ENCODE data around the gene PDE6G.

The PDE6G gene

DNA sequence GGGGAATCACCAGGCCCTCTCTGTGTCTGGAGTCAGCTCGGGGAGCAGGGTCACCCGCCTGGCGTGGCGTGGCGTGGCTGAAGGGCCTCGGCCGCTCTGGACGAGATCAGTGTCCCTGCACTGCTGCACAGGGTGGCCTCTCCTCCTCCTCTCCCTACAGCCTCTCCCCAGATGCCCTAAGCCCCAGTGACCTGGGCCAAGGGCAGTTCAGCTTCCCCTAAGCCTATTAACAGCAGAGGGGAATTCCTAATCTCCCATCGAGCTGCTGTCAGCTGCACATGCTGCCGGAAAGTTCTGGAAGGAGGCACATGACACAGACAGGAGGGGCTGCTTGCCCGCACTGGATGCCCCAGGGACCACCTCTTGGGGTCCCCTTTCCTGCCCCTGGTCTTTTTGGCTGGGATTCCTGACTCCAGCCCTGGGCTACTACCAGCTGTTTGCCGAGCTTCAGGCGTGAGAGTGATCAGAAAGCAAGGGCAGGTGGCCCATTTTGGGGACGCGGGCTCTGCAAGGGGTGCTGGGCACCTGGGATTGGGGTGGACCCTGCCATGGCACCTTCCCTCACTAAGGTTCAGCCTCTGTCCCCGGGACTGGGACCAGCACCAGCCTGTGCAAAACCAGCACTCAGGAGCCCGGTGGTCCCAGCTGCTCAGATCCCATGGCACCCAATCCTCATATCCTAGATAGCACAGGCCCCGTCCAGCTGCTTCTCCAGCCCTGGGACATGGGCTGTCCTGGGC, 794 bp downstream of the PDE6G start:
- Mint-ChIP-seq H3K27ac (no peak overlapping the region), H3K4me1 (peaks cover 12% of the 10 kb centered on the region), H3K4me3 (no peak overlapping the region), H3K9me3 (no peaks in the 10 kb centered on the region), H3K36me3 (peaks cover 6% of the 10 kb centered on the region)
- no peak for ATAC-seq
- no peak for DNase-seq (ENCODE audit: low spot score in 2 of 2)

DNA sequence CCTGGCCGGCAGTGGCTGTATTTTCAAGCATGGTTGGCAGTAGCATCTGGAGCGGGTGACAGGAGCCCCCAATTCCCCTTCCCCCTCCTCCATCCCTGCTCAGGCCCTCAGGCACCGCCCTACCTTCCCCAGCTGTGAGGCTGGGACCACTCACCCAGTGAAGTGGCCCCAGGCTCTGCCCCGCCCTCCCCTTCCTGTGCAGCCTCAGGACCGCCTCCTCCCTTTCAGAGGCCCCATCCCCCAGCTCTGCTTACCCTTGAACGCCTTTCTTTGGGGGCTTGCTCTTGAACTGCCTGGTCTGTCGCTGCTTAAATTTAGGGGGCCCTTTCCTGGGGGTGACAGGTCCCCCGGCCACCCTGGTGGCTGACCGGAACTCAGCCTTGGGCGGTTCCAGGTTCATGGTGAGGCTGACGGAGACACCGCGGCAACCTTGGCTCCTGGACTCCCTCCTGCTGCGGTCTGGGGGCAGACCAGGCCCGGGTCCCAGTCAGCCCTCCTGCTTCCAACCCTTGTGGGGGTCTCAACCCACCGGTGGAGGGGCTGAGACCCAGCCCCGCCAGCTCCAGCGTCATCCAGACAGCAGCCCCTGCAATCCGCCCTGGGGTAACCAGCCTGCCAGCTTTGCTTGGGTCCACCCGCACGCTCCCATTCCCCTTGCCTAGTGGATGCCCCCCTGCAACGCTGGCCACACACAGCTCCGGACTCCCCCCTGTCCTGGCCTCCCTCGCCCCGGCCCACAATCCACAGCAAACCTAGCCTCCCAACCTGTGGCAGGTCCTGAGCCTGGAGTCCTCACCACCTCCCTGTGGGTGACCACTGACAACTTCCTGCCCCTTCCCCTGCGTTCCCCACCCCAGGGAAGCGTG, 3.2 kb downstream of the PDE6G start:
- Mint-ChIP-seq H3K27ac (peak overlapping the region; percentile 83), H3K4me1 (peaks cover 12% of the 10 kb centered on the region), H3K4me3 (peak overlapping the region; percentile 61), H3K9me3 (no peaks in the 10 kb centered on the region), H3K36me3 (peaks cover 6% of the 10 kb centered on the region)
- ATAC-seq = peak; percentile 46
- no peak for DNase-seq (ENCODE audit: low spot score in 2 of 2)

DNA sequence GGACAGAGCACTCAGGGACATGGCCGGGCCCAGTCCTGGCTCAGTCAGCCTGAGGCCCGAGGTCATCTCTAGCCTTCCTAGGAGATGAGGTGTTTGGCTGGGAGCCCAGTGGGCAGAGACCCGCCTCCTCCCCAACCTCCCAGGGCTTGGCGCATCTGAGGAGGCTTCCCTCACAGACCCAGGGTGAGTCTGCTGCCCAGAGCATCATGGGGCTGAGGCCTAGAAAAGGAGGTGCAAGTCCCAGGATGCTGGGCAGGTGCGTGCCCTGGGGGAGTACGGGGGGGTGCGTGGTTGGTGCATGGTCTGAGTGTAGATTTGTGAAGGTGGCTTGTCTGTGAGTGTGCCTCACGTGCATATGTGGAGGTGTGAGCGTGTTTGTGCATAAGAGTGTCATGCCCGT, 4.7 kb downstream of the PDE6G start:
- H3K36me3 Mint-ChIP-seq = peaks cover 6% of the 10 kb centered on the region
- no peaks in the 10 kb centered on the region for H3K9me3 Mint-ChIP-seq
- DNase-seq (ENCODE audit: low spot score in 2 of 2) (no peak), ATAC-seq (no peak)
- H3K4me3 Mint-ChIP-seq = no peak overlapping the region
- H3K4me1 Mint-ChIP-seq = peaks cover 12% of the 10 kb centered on the region
- no peak overlapping the region for H3K27ac Mint-ChIP-seq

DNA sequence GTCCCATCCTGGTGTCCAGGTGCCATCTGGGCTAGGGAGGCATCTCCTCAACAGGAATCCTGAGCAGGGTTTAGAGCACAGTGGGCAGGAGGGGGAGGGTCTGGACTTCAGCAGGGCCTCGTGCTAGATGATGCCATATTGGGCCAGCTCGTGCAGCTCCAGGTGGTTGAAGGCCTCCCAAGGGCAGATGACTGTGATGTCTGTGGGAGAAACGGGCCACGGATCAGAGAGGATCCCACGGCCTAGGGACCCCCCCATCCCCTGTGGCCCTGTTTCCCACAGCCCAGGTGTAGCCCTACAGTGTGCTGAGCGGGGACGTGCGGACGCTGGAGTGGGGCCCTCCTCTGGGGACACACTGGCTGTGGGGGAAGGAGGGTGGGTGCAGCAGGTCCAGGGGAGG, 5.4 kb downstream of the PDE6G start:
- DNase-seq (ENCODE audit: low spot score in 2 of 2) (no peak), ATAC-seq (no peak)
- Mint-ChIP-seq H3K9me3 (no peaks in the 10 kb centered on the region), H3K4me3 (no peak overlapping the region), H3K36me3 (peaks cover 6% of the 10 kb centered on the region), H3K4me1 (peaks cover 12% of the 10 kb centered on the region), H3K27ac (no peak overlapping the region)

DNA sequence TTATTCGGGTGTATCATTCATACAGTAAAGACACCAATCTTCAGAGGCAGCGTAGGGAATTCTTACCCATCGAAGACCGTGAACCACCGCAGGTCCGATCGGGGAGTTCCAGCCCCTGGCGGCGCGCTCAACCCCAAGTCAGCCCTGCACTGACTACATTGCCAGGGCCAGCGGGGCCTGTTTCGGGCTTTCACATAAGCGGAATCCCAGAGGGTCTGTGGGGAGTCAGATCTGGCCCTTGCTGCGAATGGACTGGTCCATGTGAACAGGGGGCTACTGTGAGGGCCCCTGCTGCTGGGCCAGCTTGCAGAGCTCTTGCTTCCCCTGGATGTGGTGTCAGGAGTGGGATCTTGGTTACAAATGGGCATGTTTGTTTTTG, 7.6 kb downstream of the PDE6G start:
- peaks cover 4% of the 10 kb centered on the region for H3K36me3 Mint-ChIP-seq
- H3K4me1 Mint-ChIP-seq = peaks cover 7% of the 10 kb centered on the region
- ATAC-seq = no peak
- no peak for DNase-seq (ENCODE audit: low spot score in 2 of 2)
- no peaks in the 10 kb centered on the region for H3K9me3 Mint-ChIP-seq
- H3K27ac Mint-ChIP-seq = no peak overlapping the region
- H3K4me3 Mint-ChIP-seq = no peak overlapping the region

DNA sequence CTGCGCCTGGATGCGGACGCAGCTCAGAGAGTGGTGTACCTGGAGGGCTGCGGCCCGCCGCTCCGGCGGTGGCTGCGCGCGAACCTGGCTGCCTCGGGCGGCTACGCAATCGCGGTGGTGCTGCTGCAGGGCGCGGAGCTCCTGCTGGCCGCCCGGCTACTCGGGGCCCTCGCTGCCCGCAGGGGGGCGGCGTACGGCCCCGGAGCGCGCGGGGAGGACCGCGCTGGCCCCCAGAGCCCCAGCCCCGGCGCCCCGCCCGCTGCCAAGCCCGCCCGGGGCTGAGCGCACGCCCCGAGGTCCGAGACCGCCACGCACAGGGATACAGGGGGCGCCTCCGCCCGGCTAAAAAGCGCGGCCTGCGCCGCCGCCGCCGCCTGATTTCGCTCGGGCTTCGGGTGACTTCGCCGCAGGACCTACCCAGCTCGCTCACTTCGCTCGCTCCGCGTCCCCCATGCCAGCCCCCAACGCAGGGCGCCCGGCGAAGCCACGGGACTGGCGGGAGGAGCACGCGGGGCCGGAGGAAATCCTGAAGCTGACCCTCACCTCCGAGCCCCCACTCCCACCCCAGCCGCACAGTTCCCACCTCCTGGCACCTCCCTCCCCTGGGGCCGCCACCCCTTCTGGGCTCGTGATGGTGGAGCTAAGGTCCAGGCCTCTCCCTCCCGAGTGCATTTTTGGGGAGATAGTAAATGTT, 8.2 kb downstream of the PDE6G start:
- H3K4me3 Mint-ChIP-seq = no peak overlapping the region
- no peaks in the 10 kb centered on the region for H3K36me3 Mint-ChIP-seq
- DNase-seq (ENCODE audit: low spot score in 2 of 2) (no peak), ATAC-seq (no peak)
- H3K27ac Mint-ChIP-seq = no peak overlapping the region
- H3K9me3 Mint-ChIP-seq = no peaks in the 10 kb centered on the region
- H3K4me1 Mint-ChIP-seq = peaks cover 2% of the 10 kb centered on the region

DNA sequence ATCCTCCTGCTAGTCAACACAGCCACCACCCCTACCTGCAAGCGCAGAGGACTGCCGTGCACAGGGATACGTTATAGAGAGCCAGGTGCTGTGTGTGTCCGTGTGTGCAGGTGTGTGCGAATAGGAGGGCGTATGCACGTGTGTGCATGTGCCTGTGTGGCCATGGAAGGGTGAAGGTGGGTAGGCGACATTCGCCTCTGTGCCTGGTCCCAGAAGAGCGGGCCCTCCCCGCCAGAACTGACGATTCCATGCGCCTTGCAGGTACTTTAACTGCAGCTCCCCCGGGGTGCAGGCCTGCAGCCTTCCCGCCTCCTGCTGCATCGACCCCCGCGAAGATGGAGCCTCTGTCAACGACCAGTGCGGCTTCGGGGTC, 8.7 kb downstream of the PDE6G start:
- no peak overlapping the region for H3K27ac Mint-ChIP-seq
- DNase-seq (ENCODE audit: low spot score in 2 of 2) (no peak), ATAC-seq (no peak)
- H3K9me3 Mint-ChIP-seq = no peaks in the 10 kb centered on the region
- no peaks in the 10 kb centered on the region for H3K36me3 Mint-ChIP-seq
- no peak overlapping the region for H3K4me3 Mint-ChIP-seq
- H3K4me1 Mint-ChIP-seq = no peaks in the 10 kb centered on the region

DNA sequence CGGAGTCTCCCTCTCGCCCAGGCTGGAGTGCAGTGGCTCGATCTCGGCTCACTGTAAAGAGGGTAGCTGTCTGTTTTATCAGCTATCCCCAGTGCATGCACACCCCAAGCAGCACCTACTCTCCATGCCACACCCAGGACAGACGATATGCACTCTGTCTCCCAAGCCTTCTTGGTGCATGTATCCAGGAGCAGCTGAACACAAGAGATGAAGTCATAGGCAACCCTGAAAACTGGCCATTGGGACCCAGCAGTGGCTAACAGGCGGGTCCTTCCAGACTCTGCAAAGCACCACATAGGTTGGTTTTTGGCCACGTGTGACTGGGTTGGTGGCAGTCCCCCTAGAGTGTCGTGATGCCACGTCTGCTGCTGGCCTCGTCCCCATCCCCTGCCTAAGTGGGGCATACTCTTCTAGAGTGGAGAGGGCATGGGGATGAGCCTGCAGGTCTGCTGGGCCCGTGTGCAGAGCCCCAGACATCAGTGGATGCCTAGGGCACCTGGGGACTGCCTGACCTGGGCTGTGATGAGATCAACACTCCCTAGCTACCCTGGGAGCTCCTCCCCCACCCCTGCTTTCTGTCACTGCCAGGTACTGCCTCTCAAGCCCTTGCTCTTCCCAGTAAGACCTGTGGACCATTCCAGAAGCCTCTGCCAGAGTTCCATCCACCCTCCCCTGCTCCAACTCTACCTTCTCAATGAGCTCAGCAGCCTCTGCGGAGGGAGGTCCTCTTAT, 9.3 kb downstream of the PDE6G start:
- ATAC-seq = no peak
- no peaks in the 10 kb centered on the region for H3K36me3 Mint-ChIP-seq

DNA sequence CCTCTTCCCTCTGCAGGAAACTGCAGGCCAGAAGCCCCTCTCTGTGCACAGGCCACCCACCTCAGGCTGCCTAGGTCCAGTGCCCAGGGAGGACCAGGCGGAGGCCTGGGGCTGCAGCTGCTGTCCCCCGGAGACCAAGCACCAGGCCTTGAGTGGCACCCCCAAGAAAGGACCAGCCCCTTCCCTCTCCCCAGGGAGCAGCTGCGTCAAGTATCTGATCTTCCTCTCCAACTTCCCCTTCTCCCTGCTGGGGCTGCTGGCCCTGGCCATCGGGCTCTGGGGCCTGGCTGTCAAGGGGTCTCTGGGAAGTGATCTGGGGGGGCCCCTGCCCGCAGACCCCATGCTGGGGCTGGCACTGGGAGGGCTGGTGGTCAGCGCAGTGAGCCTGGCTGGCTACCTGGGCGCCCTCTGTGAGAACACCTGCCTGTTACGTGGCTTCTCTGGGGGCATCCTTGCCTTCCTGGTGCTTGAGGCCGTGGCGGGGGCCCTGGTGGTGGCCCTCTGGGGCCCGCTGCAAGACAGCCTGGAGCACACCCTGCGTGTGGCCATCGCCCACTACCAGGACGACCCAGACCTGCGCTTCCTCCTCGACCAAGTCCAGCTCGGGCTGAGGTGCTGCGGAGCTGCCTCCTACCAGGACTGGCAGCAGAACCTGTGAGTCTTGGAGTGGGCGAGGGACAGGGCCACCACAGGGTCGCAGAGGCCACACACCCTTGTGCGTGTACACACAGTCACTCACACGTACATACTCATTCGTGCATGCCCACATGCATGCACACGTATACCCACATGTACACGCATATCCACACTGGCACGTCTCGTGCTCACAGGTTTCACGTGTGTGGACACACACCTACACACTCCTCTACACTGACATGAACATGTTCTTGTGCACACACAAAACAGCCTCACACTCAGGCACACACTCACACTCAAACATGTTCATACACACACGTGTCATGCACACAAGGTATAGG, 11.1 kb downstream of the PDE6G start:
- Mint-ChIP-seq H3K36me3 (no peaks in the 10 kb centered on the region), H3K4me1 (no peaks in the 10 kb centered on the region), H3K4me3 (no peak overlapping the region), H3K9me3 (no peaks in the 10 kb centered on the region), H3K27ac (no peak overlapping the region)
- DNase-seq (ENCODE audit: low spot score in 2 of 2) = no peak
- no peak for ATAC-seq

More for the DNA sequence above, 9.3 kb downstream of the PDE6G start:
- DNase-seq (ENCODE audit: low spot score in 2 of 2) = no peak
- H3K27ac Mint-ChIP-seq = no peak overlapping the region
- no peak overlapping the region for H3K4me3 Mint-ChIP-seq
- H3K4me1 Mint-ChIP-seq = no peaks in the 10 kb centered on the region
- H3K9me3 Mint-ChIP-seq = no peaks in the 10 kb centered on the region

DNA sequence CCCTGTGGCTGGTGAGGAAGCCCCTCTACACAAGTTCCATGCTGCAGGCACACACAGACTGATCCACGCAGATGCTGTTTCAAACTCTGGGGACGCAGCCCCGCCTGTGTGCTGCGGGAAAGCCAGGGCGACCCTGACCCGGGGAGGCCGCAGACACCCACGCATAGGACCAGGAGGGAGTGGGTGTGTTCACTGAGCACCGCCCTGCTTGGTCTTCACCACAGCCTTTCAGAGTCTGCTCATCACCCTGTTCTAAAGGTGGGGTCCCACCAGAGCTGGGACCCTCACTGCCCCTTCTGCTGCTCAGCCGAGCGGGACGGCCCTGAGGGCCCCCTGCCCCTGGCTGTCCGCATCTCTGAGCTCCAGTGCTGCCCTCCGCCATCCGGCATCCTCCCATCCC, 11.8 kb downstream of the PDE6G start:
- no peak for DNase-seq (ENCODE audit: low spot score in 2 of 2)
- H3K4me1 Mint-ChIP-seq = no peaks in the 10 kb centered on the region
- ATAC-seq = peak; percentile 32
- H3K9me3 Mint-ChIP-seq = no peaks in the 10 kb centered on the region
- H3K4me3 Mint-ChIP-seq = no peak overlapping the region
- peak overlapping the region; percentile 58 for H3K27ac Mint-ChIP-seq
- no peaks in the 10 kb centered on the region for H3K36me3 Mint-ChIP-seq

DNA sequence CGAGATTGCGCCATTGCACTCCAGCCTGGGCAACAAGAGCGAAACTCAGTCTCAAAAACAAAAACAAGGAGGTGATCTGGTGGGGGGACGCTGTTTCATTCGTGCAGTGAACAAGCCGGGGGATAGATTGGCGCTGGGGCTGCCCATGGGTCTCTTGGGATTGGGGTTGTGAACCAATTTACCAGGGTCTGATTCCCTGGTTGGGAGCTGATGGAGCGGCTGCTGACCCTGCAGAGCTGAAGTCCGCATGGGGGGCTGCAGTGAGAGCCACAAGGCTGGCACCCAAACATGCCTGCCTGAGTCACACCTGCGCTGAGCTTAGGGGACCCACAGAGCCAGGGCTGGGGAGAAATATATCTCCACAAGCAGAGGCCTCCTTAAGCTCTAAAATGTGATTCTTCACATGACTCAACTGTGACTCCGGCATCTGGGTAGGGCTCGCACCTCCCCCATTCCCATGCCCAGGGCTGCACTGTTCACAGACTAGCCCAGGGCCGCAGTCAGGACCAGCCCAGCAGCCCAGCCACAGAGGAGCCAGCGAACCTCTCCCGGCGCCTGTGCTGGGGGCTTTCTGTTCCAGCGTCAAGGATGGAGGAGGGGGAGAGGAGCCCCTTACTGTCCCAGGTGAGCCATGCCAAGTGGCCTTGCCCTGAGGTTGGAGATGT, 14.4 kb downstream of the PDE6G start:
- no peak overlapping the region for H3K4me3 Mint-ChIP-seq
- ATAC-seq (no peak), DNase-seq (ENCODE audit: low spot score in 2 of 2) (no peak)
- H3K36me3 Mint-ChIP-seq = no peaks in the 10 kb centered on the region
- no peak overlapping the region for H3K27ac Mint-ChIP-seq
- no peaks in the 10 kb centered on the region for H3K4me1 Mint-ChIP-seq
- no peaks in the 10 kb centered on the region for H3K9me3 Mint-ChIP-seq

DNA sequence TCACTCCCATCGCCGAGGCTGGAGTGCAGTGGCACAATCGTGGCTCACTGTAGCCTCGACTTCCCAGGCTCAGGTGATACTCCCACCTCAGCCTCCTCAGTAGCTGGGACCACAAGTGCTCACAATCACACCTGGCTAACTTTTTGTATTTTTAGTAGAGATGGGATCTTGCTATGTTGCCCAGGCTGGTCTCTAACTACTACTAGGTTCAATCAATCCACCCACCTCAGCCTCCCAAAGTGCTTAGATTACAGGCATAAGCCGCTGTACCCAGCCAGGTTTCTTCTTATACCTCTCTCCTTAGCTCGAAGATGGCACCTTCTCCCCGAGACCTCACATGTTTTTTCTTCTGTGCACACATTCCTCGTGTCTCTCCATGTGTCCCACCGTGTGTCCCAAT, 16.3 kb downstream of the PDE6G start:
- no peaks in the 10 kb centered on the region for H3K9me3 Mint-ChIP-seq

DNA sequence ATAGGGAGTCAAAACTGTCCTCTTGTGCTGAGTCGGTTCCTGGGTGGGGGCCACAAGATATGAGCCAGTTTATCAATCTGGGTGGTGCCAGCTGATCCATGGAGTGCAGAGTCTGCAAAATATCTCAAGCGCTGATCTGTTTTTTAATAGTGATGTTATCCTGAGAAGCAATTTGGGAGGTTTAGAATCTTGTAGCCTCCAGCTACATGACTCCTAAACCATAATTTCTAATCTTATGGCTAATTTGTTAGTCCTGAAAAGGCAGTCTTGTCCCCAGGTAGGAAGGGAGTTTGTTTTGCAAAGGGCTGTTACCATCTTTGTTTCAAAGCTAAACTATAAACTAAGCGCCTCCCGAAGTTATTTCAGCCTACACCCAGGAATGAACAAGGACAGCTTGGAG, 17.7 kb downstream of the PDE6G start:
- no peak overlapping the region for H3K4me3 Mint-ChIP-seq
- no peaks in the 10 kb centered on the region for H3K9me3 Mint-ChIP-seq
- H3K27ac Mint-ChIP-seq = no peak overlapping the region
- peaks cover 12% of the 10 kb centered on the region for H3K4me1 Mint-ChIP-seq
- DNase-seq (ENCODE audit: low spot score in 2 of 2) = no peak
- ATAC-seq = no peak
- peaks cover 28% of the 10 kb centered on the region for H3K36me3 Mint-ChIP-seq

More for the DNA sequence above, 16.3 kb downstream of the PDE6G start:
- Mint-ChIP-seq H3K4me3 (no peak overlapping the region), H3K4me1 (peaks cover 12% of the 10 kb centered on the region), H3K27ac (no peak overlapping the region), H3K36me3 (peaks cover 15% of the 10 kb centered on the region)
- no peak for ATAC-seq
- DNase-seq (ENCODE audit: low spot score in 2 of 2) = no peak
